ENCODE results near the gene STIM1.

STIM1 gene

GRCh38 chr11:4060182-4060923 lies 204.9 kb downstream of the STIM1 start:
- no peaks in the 10 kb centered on the region for H3K27me3 ChIP-seq (ENCODE audit: control insufficient read depth, low read length)
- H3F3A ChIP-seq (ENCODE audit: control insufficient read depth, insufficient read depth) = peaks cover 4% of the 10 kb centered on the region
- TF ChIP-seq EZH2phosphoT487 (IDR thresholded peaks at IDR 0.05; ENCODE audit: borderline replicate concordance, low read length) = no peak
- TF ChIP-seq CTCF (IDR thresholded peaks at IDR 0.05; ENCODE audit: low read depth, low read length, poor library complexity, severe bottlenecking) = no peak
- no peaks in the 10 kb centered on the region for H3K79me2 ChIP-seq (ENCODE audit: control insufficient read depth, low read length)
- H3K4me2 ChIP-seq (ENCODE audit: low read length) = no peak overlapping the region
- no peaks in the 10 kb centered on the region for H3K9me2 ChIP-seq (replicated peaks; ENCODE audit: control insufficient read depth, low read length)
- no peaks in the 10 kb centered on the region for H4K20me1 ChIP-seq (ENCODE audit: control insufficient read depth, insufficient read depth, low read depth, low read length)
- H3K4me3 ChIP-seq (ENCODE audit: low read length) = no peak overlapping the region
- H3K36me3 ChIP-seq (ENCODE audit: control insufficient read depth, low read length) = peaks cover 10% of the 10 kb centered on the region
- H3K27ac ChIP-seq (ENCODE audit: low read depth, low read length) = no peak overlapping the region
- peaks cover 26% of the 10 kb centered on the region for H3K4me1 ChIP-seq (ENCODE audit: control insufficient read depth, low read length)
- no peaks in the 10 kb centered on the region for H3K9me3 ChIP-seq (ENCODE audit: control insufficient read depth, insufficient read depth, low read length)

GRCh38 chr11:4061700-4062099 lies 206.2 kb downstream of the STIM1 start:
- peaks cover 4% of the 10 kb centered on the region for H3F3A ChIP-seq (ENCODE audit: control insufficient read depth, insufficient read depth)
- no peak overlapping the region for H3K4me2 ChIP-seq (ENCODE audit: low read length)
- no peak for TF ChIP-seq EZH2phosphoT487 (IDR thresholded peaks at IDR 0.05; ENCODE audit: borderline replicate concordance, low read length)
- no peak for TF ChIP-seq CTCF (IDR thresholded peaks at IDR 0.05; ENCODE audit: low read depth, low read length, poor library complexity, severe bottlenecking)
- no peaks in the 10 kb centered on the region for H3K27me3 ChIP-seq (ENCODE audit: control insufficient read depth, low read length)
- H3K4me1 ChIP-seq (ENCODE audit: control insufficient read depth, low read length) = peaks cover 25% of the 10 kb centered on the region
- H3K79me2 ChIP-seq (ENCODE audit: control insufficient read depth, low read length) = no peaks in the 10 kb centered on the region
- no peak overlapping the region for H3K4me3 ChIP-seq (ENCODE audit: low read length)
- H3K9me3 ChIP-seq (ENCODE audit: control insufficient read depth, insufficient read depth, low read length) = no peaks in the 10 kb centered on the region
- H3K27ac ChIP-seq (ENCODE audit: low read depth, low read length) = no peak overlapping the region
- H3K36me3 ChIP-seq (ENCODE audit: control insufficient read depth, low read length) = peaks cover 10% of the 10 kb centered on the region
- H4K20me1 ChIP-seq (ENCODE audit: control insufficient read depth, insufficient read depth, low read depth, low read length) = no peaks in the 10 kb centered on the region
- no peaks in the 10 kb centered on the region for H3K9me2 ChIP-seq (replicated peaks; ENCODE audit: control insufficient read depth, low read length)

GRCh38 chr11:4063348-4063747 lies 207.9 kb downstream of the STIM1 start:
- Histone ChIP-seq H3K4me1 (ENCODE audit: control insufficient read depth, low read length) (peaks cover 9% of the 10 kb centered on the region), H3K27me3 (ENCODE audit: control insufficient read depth, low read length) (no peaks in the 10 kb centered on the region), H3K27ac (ENCODE audit: low read depth, low read length) (no peak overlapping the region), H3K9me2 (replicated peaks; ENCODE audit: control insufficient read depth, low read length) (no peaks in the 10 kb centered on the region), H3K4me3 (ENCODE audit: low read length) (no peak overlapping the region), H4K20me1 (ENCODE audit: control insufficient read depth, insufficient read depth, low read depth, low read length) (no peaks in the 10 kb centered on the region), H3K79me2 (ENCODE audit: control insufficient read depth, low read length) (no peaks in the 10 kb centered on the region), H3K36me3 (ENCODE audit: control insufficient read depth, low read length) (peaks cover 10% of the 10 kb centered on the region), H3K4me2 (ENCODE audit: low read length) (no peak overlapping the region), H3K9me3 (ENCODE audit: control insufficient read depth, insufficient read depth, low read length) (no peaks in the 10 kb centered on the region), H3F3A (ENCODE audit: control insufficient read depth, insufficient read depth) (no peaks in the 10 kb centered on the region)
- TF ChIP-seq EZH2phosphoT487 (IDR thresholded peaks at IDR 0.05; ENCODE audit: borderline replicate concordance, low read length) (no peak), CTCF (IDR thresholded peaks at IDR 0.05; ENCODE audit: low read depth, low read length, poor library complexity, severe bottlenecking) (no peak)
